Fibroblast of mammary gland (primary cell): ENCODE data around the gene BAIAP2.

Source experiments
- DNase-seq: peaks from one replicate; pipeline ENCODE4 v3.0.0-alpha.2; 2010; ENCODE audit warnings: low read depth
- H3K4me3 ChIP-seq: 2 replicates; pipeline ENCODE4 v1.5.1; 2011; ENCODE audit warnings: low read depth, mild to moderate bottlenecking, low read length, moderate library complexity; ENCODE audit not compliant: control insufficient read depth
- CTCF ChIP-seq: conservative IDR thresholded peaks from 2 replicates; pipeline ENCODE4 v1.5.1; 2011; ENCODE audit warnings: low read depth, low read length, inconsistent platforms; ENCODE audit not compliant: control insufficient read depth, insufficient read depth

Gene BAIAP2

DNA sequence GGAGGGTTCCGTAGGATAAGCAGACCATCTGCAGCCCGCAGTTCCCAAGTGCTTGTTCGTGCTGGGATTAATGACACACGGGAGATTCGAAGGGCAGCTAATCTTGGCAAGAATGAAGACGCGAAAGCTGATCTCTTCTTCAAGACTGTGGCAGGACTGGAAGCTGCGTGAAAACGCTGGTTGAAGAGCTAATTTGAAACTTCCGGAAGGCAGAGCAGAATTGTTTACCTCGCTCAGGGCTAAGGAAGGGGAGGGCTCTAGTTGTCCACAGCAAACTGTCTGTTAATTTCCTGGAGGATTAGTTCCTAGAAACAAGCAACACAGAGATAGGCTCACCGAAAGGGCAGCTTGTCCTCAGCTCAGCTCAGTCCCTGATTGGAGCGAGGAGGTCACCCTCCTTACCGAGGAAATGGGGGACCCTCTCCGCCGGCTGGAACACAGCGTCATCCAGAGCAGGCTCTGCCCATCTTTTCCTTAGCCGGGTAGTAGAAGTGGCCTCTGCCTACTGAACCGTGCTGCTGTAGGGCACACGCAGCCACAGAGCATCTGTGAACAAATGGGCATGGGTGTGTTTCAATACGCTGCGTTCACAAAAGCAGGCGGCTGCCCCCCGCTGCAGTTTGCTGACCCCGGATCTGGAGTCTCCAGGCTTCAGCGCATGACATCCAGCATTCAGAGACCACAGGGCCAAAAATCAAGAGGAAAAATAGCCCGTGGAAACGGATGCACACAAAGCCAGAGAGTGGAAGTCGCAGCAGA is 16.7 kb upstream of the BAIAP2 start:
- no peak for TF ChIP-seq CTCF
- DNase-seq = peak; percentile 21
- no peak overlapping the region for H3K4me3 ChIP-seq

DNA sequence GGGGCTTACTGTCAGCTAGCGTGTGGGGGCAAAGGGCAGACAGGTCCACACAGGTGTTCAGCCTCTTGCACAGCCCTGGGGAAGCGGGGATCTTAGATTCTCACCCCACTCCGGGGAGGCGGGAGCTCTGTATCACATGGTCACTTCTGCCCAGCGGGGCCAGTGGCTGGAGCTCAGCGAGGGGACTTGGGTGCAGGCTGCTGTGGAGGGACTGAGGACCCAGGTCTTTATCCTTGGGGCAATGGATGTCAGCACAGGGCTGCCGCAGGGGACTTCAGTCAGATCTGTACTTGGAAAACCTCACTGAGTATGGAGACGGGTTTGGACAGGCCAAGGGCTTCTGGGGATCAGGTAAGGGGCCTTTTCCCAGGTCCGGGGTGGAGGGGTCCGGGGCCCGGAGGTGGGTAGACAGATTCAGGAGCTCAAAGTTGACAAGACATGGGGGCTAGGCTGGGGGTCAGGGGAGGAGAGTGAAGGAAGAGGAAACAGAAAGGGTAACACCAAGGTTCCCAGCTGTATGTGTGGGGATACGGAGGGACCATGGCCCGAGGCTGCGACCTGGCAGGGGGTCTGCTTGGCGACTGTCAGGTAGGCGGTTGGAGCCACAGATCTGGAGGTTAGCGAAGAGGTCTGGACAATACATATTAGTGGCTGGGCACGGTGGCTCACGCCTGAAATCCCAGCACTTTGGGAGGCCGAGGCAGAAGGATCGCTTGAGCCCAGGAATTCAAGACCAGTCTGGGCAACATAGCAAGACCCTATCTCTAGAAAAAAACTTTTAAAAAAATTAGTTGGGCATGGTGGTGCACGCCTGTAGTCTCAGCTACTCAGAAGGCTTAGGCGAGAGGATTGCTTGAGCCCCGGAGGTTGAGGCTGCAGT is 15.1 kb upstream of the BAIAP2 start:
- TF ChIP-seq CTCF = no peak
- no peak overlapping the region for H3K4me3 ChIP-seq
- DNase-seq = no peak

GRCh38 chr17:81020443-81020766 is 14.5 kb upstream of the BAIAP2 start:
- DNase-seq = no peak
- no peak overlapping the region for H3K4me3 ChIP-seq
- TF ChIP-seq CTCF = no peak

DNA sequence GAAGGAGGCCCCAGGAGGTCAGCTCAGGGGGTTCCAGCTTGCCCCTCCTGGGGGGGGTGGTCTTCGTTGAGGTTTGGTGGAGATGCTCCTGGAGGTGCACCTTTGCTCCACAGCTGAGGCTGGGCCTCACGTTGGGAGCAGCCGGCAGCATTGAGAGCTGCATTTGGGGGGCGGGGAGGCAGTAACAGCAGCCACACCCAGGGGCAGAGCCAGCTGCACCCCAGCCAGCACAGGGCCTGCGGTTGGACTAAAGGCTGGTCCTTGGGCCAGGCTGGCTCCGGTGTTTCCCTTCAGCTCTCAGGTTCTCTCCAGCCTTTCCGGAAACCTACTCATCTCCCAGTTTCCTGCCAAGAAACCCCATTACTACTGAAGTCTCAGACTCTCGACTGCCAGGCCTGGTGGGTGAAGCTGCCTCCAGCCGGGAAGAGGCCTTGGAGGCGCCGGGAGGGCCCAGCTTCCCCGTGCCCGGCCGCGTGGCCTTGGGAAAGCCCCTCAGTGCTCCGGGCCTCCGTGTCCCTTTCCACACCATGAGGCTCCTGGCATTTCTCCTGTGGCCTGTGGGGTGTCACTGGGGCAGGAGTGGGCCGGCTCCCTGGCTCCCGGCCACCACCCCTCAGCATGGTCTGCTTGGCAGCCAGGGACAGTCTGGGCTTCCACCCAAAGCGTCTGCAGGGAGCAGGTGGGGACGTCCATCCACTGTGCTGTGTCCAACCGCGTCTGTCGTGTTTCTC is 14.0 kb upstream of the BAIAP2 start:
- peak; percentile 55 for DNase-seq
- H3K4me3 ChIP-seq = no peak overlapping the region

GRCh38 chr17:81021531-81022343 is 13.2 kb upstream of the BAIAP2 start:
- no peak for DNase-seq
- TF ChIP-seq CTCF = no peak
- no peak overlapping the region for H3K4me3 ChIP-seq

More for the DNA sequence above, 14.0 kb upstream of the BAIAP2 start:
- no peak for TF ChIP-seq CTCF

GRCh38 chr17:81022344-81022676 is 12.6 kb upstream of the BAIAP2 start:
- H3K4me3 ChIP-seq = no peak overlapping the region
- TF ChIP-seq CTCF = no peak
- no peak for DNase-seq
